GM12873 (cell line): ENCODE results near the gene YY1.

Experiments
- TF ChIP-seq, protein P1 (sequence below): IDR thresholded peaks from 2 replicates; pipeline ENCODE4 v1.5.1; 2012; ENCODE audit warnings: low read depth, mild to moderate bottlenecking, moderate library complexity, low read length, control low read depth; ENCODE audit not compliant: insufficient read depth; ENCODE audit errors: missing control alignments

YY1 gene

GRCh38 chr14:100238419-100239210 lies at the start of gene YY1:
Gene YY1, plus strand, starts transcription at chr14:100239144. Its CDS starts 101 bp downstream, at chr14:100239245.
- TF ChIP-seq, protein P1, sequence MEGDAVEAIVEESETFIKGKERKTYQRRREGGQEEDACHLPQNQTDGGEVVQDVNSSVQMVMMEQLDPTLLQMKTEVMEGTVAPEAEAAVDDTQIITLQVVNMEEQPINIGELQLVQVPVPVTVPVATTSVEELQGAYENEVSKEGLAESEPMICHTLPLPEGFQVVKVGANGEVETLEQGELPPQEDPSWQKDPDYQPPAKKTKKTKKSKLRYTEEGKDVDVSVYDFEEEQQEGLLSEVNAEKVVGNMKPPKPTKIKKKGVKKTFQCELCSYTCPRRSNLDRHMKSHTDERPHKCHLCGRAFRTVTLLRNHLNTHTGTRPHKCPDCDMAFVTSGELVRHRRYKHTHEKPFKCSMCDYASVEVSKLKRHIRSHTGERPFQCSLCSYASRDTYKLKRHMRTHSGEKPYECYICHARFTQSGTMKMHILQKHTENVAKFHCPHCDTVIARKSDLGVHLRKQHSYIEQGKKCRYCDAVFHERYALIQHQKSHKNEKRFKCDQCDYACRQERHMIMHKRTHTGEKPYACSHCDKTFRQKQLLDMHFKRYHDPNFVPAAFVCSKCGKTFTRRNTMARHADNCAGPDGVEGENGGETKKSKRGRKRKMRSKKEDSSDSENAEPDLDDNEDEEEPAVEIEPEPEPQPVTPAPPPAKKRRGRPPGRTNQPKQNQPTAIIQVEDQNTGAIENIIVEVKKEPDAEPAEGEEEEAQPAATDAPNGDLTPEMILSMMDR = no peak

DNA sequence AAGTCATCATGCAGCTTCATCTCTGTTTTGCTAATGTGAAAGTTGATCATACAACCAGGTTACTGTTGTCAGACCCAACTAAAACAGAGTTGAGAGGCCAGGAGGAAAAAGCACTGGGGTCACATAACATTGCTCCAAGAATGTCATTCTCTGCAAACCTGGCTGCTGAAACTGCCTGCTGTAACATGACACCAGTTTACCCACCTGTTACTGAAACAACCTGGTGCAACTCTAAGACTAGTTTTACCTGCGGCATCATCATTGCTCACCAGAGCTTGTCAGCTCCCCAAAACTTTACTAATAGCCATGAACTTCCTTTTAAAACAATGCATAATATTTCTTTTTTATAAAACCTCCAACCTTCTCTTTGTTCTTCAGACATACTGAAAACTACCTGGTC lies 48.8 kb upstream of the YY1 start:
- TF ChIP-seq, protein P1 = no peak

GRCh38 chr14:100191584-100192249 lies 47.2 kb upstream of the YY1 start:
- TF ChIP-seq, protein P1 = no peak

- TF ChIP-seq, protein P1 = no peak
Observed at GRCh38 chr14:100192250-100192671, 46.7 kb upstream of the YY1 start.

- TF ChIP-seq, protein P1 = peak; percentile 66
Observed at GRCh38 chr14:100192672-100193416, 46.1 kb upstream of the YY1 start.

- TF ChIP-seq, protein P1 = peak; percentile 29
Observed at GRCh38 chr14:100193417-100194357, 45.3 kb upstream of the YY1 start.
